HepG2 (cell line): ENCODE measurements around the gene C1R. TPM values are rescaled to one million over a fixed set of nuclear protein-coding genes. Genes with fewer than 3 reads are reported as not detected.

Source experiments
- CREM ChIP-seq, 2 experiments: sonication (generic) in 1 of 2; formaldehyde crosslinking in 1 of 2; IDR thresholded peaks; 2 replicates each; pipeline versions ENCODE4 v1.4.0 to v1.6.1; 2016 to 2020; ENCODE audit warnings: antibody characterized with exemption in 1 of 2, mild to moderate bottlenecking in 1 of 2, missing genetic modification reagents in 1 of 2
- CTCF ChIP-seq: sonication (generic); formaldehyde crosslinking; IDR thresholded peaks from 2 replicates; pipeline ENCODE4 v1.5.0; 2020; ENCODE audit warnings: mild to moderate bottlenecking, missing genetic modification reagents, moderate library complexity
- GPN1 ChIP-seq: sonication (generic); formaldehyde crosslinking; IDR thresholded peaks from 2 replicates; pipeline ENCODE4 v1.5.1; 2020; ENCODE audit warnings: missing genetic modification reagents, borderline replicate concordance
- NFYC ChIP-seq: IDR thresholded peaks from 2 replicates; pipeline ENCODE4 v1.6.1; 2016; ENCODE audit warnings: missing genetic modification reagents, missing compliant biosample characterization
- PATZ1 ChIP-seq: sonication (generic); formaldehyde crosslinking; IDR thresholded peaks from 2 replicates; pipeline ENCODE4 v1.4.0; 2020; ENCODE audit warnings: missing genetic modification reagents
- STAG1 ChIP-seq: sonication (generic); formaldehyde crosslinking; IDR thresholded peaks from 2 replicates; pipeline ENCODE4 v1.4.0; 2020; ENCODE audit warnings: missing genetic modification reagents
- TBX2 ChIP-seq: sonication (generic); formaldehyde crosslinking; IDR thresholded peaks from 2 replicates; pipeline ENCODE4 v1.5.0; 2020; ENCODE audit warnings: missing genetic modification reagents, mild to moderate bottlenecking, borderline replicate concordance
- ZBTB42 ChIP-seq: sonication (generic); formaldehyde crosslinking; IDR thresholded peaks from 2 replicates; pipeline ENCODE4 v1.5.0; 2020; ENCODE audit warnings: mild to moderate bottlenecking, missing genetic modification reagents
- ZFY ChIP-seq: sonication (generic); formaldehyde crosslinking; IDR thresholded peaks from 2 replicates; pipeline ENCODE4 v1.4.0; 2020; ENCODE audit warnings: missing genetic modification reagents
- ZNF10 ChIP-seq: sonication (generic); formaldehyde crosslinking; IDR thresholded peaks from 2 replicates; pipeline ENCODE4 v1.4.0; 2020; ENCODE audit warnings: mild to moderate bottlenecking, low read depth, missing genetic modification reagents, borderline replicate concordance
- polyA plus RNA-seq, 8 experiments: library from polyadenylated mRNA; depleted of rRNA in 3 of 8; stranded (reverse) in 7 of 8; unstranded in 1 of 8; fragments of >200 nt; fragmentation: Illumina TruSeq in 4 of 8; extraction: Trizol in 4 of 8; gene quantifications; 2 replicates each; pipeline versions ENCODE4 v1.2.1 to v1.2.3, GENCODE V29; 2011 to 2016; ENCODE audit warnings: low read depth in 4 of 8, missing spikeins in 1 of 8, mixed read lengths in 1 of 8; ENCODE audit not compliant: insufficient read depth in 1 of 8
- total RNA-seq, 5 experiments: library from RNA; depleted of rRNA; stranded (reverse); fragments of >200 nt; fragmentation: Illumina TruSeq; extraction: Trizol; gene quantifications; 2 replicates each; pipeline ENCODE4 v1.2.3, GENCODE V29; 2016; ENCODE audit warnings: low read depth in 1 of 5
- TF ChIP-seq, protein P1 (sequence below): sonication (generic); formaldehyde crosslinking; IDR thresholded peaks from 2 replicates; pipeline ENCODE4 v1.5.0; 2020; ENCODE audit warnings: mild to moderate bottlenecking, missing genetic modification reagents
- TF ChIP-seq, protein P2 (sequence below): sonication (generic); formaldehyde crosslinking; IDR thresholded peaks from 2 replicates; pipeline ENCODE4 v1.4.0; 2020; ENCODE audit warnings: low read depth, missing genetic modification reagents
- TF ChIP-seq, protein P3 (sequence below), 2 experiments: sonication (generic) in 1 of 2; formaldehyde crosslinking in 1 of 2; IDR thresholded peaks; 2 replicates each; pipeline versions ENCODE4 v1.4.0 to v1.6.1; 2018 to 2020; ENCODE audit warnings: missing genetic modification reagents in 2 of 2, borderline replicate concordance in 1 of 2, low read depth in 1 of 2, mild to moderate bottlenecking in 1 of 2, missing biosample characterization in 1 of 2

The C1R gene
- total and polyA plus RNA-seq, 2 of the 13 experiments (the other 11 are each of a cell fraction or from before 2014, with no cell fraction given): 3.5 to 6.5 TPM

DNA sequence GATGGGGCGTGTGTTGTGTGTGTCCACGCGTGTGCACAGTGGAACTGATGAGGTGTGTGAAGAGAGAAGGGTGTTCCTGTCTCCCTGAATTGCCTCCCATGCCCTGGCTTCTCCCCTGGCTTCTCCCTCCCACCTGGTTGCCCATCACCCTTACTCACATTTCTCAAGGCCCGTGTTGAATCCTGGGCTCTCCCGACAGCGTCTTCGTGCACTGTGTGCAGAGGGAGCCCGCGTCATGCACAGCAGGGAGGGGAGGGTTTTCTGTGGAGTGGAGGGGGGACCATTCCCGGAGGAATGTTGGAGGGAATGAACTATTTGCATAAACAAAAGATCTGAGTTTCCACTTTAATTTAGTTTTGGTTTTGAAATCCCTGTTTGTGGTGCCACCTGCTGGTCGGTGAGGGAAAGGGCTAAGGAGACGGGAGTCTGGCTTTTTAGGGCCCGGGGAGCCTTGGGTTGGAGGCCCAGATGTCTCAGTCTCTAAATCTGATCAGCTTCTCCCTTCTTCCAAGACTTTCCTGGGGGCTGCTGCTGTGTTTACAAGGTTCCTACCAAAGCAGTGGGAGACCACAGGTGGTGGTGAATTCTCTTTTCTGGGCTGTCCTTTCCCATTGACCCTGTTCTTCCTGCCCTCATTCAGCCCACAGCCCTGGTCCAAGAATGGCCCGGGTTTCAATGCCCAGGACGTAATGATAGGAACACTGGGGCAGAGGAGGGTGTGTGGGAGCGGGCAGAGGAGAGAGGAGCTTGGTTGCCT is at the start of gene C1R (continued):
- TF ChIP-seq, protein P1, sequence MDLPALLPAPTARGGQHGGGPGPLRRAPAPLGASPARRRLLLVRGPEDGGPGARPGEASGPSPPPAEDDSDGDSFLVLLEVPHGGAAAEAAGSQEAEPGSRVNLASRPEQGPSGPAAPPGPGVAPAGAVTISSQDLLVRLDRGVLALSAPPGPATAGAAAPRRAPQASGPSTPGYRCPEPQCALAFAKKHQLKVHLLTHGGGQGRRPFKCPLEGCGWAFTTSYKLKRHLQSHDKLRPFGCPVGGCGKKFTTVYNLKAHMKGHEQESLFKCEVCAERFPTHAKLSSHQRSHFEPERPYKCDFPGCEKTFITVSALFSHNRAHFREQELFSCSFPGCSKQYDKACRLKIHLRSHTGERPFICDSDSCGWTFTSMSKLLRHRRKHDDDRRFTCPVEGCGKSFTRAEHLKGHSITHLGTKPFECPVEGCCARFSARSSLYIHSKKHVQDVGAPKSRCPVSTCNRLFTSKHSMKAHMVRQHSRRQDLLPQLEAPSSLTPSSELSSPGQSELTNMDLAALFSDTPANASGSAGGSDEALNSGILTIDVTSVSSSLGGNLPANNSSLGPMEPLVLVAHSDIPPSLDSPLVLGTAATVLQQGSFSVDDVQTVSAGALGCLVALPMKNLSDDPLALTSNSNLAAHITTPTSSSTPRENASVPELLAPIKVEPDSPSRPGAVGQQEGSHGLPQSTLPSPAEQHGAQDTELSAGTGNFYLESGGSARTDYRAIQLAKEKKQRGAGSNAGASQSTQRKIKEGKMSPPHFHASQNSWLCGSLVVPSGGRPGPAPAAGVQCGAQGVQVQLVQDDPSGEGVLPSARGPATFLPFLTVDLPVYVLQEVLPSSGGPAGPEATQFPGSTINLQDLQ: no peak
- TF ChIP-seq ZNF10 (CRISPR knock-in tag): no peak
- 0 out of 2 replicates have a peak, but pooled peaks have one; percentile 23 for TF ChIP-seq ZFY (CRISPR knock-in tag)
- no peak for TF ChIP-seq NFYC (CRISPR knock-in tag)
- no peak for TF ChIP-seq GPN1 (CRISPR knock-in tag)
- TF ChIP-seq CTCF (CRISPR knock-in tag): peak; percentile 86
- TF ChIP-seq, protein P2, sequence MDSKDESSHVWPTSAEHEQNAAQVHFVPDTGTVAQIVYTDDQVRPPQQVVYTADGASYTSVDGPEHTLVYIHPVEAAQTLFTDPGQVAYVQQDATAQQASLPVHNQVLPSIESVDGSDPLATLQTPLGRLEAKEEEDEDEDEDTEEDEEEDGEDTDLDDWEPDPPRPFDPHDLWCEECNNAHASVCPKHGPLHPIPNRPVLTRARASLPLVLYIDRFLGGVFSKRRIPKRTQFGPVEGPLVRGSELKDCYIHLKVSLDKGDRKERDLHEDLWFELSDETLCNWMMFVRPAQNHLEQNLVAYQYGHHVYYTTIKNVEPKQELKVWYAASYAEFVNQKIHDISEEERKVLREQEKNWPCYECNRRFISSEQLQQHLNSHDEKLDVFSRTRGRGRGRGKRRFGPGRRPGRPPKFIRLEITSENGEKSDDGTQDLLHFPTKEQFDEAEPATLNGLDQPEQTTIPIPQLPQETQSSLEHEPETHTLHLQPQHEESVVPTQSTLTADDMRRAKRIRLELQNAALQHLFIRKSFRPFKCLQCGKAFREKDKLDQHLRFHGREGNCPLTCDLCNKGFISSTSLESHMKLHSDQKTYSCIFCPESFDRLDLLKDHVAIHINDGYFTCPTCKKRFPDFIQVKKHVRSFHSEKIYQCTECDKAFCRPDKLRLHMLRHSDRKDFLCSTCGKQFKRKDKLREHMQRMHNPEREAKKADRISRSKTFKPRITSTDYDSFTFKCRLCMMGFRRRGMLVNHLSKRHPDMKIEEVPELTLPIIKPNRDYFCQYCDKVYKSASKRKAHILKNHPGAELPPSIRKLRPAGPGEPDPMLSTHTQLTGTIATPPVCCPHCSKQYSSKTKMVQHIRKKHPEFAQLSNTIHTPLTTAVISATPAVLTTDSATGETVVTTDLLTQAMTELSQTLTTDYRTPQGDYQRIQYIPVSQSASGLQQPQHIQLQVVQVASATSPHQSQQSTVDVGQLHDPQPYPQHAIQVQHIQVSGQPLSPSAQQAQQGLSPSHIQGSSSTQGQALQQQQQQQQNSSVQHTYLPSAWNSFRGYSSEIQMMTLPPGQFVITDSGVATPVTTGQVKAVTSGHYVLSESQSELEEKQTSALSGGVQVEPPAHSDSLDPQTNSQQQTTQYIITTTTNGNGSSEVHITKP (CRISPR knock-in tag): 0 out of 2 replicates have a peak, but pooled peaks have one; percentile 8
- no peak for TF ChIP-seq TBX2
- TF ChIP-seq, protein P3, sequence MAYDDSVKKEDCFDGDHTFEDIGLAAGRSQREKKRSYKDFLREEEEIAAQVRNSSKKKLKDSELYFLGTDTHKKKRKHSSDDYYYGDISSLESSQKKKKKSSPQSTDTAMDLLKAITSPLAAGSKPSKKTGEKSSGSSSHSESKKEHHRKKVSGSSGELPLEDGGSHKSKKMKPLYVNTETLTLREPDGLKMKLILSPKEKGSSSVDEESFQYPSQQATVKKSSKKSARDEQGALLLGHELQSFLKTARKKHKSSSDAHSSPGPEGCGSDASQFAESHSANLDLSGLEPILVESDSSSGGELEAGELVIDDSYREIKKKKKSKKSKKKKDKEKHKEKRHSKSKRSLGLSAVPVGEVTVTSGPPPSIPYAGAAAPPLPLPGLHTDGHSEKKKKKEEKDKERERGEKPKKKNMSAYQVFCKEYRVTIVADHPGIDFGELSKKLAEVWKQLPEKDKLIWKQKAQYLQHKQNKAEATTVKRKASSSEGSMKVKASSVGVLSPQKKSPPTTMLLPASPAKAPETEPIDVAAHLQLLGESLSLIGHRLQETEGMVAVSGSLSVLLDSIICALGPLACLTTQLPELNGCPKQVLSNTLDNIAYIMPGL (CRISPR knock-in tag; IDR thresholded peaks at IDR 0.05; ENCODE audit: borderline replicate concordance in 1 of 2, low read depth in 1 of 2): peak in 1 of 2 experiments; percentile 33; a peak in 1 of 4 replicates
- TF ChIP-seq ZBTB42 (CRISPR knock-in tag): no peak
- TF ChIP-seq CREM (IDR thresholded peaks at IDR 0.05): no peak
- TF ChIP-seq CREM (CRISPR knock-in tag; IDR thresholded peaks at IDR 0.05): no peak
- TF ChIP-seq STAG1 (CRISPR knock-in tag): peak; percentile 78
- TF ChIP-seq PATZ1 (CRISPR knock-in tag): no peak
